ENCODE measurements around the gene ZKSCAN7. TPM values are rescaled to one million over a fixed set of nuclear protein-coding genes. Genes with fewer than 3 reads are reported as not detected.

Gene ZKSCAN7
- total and polyA plus RNA-seq, 2 of the 13 experiments (the other 11 are each of a cell fraction or from before 2014, with no cell fraction given), result 2.3 to 3.8 TPM

GRCh38 chr3:44554626-44555592, at the start of gene ZKSCAN7 (continued):
- TF ChIP-seq MXI1 (IDR thresholded peaks at IDR 0.05; ENCODE audit: borderline replicate concordance, low read depth, low read length) (no peak; the same call in 2 of the 3 replicates), ISX (CRISPR knock-in tag; conservative IDR thresholded peaks at IDR 0.05) (no peak), BRF2 (CRISPR knock-in tag; IDR thresholded peaks at IDR 0.05) (no peak), SMYD3 (CRISPR knock-in tag; IDR thresholded peaks at IDR 0.05) (no peak), ZNF569 (CRISPR knock-in tag; IDR thresholded peaks at IDR 0.05; ENCODE audit: borderline replicate concordance) (no peak), ZNF879 (CRISPR knock-in tag; IDR thresholded peaks at IDR 0.05) (no peak), MIXL1 (CRISPR knock-in tag; IDR thresholded peaks at IDR 0.05) (no peak), TAF15 (IDR thresholded peaks at IDR 0.05; ENCODE audit: low read depth, low read length, poor library complexity, severe bottlenecking) (no peak), IRF1 (CRISPR knock-in tag; IDR thresholded peaks at IDR 0.05; ENCODE audit: low read depth) (no peak), THAP7 (CRISPR knock-in tag; IDR thresholded peaks at IDR 0.05) (no peak), ZNF431 (CRISPR knock-in tag; IDR thresholded peaks at IDR 0.05; ENCODE audit: borderline replicate concordance, low read depth) (no peak), STAT5B (CRISPR knock-in tag; IDR thresholded peaks at IDR 0.05) (no peak), ZNF580 (CRISPR knock-in tag; IDR thresholded peaks at IDR 0.05; ENCODE audit: borderline replicate concordance, low read depth) (no peak), ZMYM4 (CRISPR knock-in tag; IDR thresholded peaks at IDR 0.05) (peak; percentile 66), ZFAT (CRISPR knock-in tag; conservative IDR thresholded peaks at IDR 0.05) (no peak), PCBP2 (optimal IDR thresholded peaks at IDR 0.05; ENCODE audit: low read depth, low read length, poor library complexity, severe bottlenecking) (no peak), ATRX (CRISPR knock-in tag; IDR thresholded peaks at IDR 0.05; ENCODE audit: borderline replicate concordance) (no peak), JUND (CRISPR knock-in tag; IDR thresholded peaks at IDR 0.05) (no peak), TP53 (CRISPR knock-in tag; conservative IDR thresholded peaks at IDR 0.05) (no peak), ZNF143 (CRISPR knock-in tag; IDR thresholded peaks at IDR 0.05) (no peak), BCL6 (CRISPR knock-in tag; IDR thresholded peaks at IDR 0.05) (no peak)
- TF ChIP-seq, protein P1, sequence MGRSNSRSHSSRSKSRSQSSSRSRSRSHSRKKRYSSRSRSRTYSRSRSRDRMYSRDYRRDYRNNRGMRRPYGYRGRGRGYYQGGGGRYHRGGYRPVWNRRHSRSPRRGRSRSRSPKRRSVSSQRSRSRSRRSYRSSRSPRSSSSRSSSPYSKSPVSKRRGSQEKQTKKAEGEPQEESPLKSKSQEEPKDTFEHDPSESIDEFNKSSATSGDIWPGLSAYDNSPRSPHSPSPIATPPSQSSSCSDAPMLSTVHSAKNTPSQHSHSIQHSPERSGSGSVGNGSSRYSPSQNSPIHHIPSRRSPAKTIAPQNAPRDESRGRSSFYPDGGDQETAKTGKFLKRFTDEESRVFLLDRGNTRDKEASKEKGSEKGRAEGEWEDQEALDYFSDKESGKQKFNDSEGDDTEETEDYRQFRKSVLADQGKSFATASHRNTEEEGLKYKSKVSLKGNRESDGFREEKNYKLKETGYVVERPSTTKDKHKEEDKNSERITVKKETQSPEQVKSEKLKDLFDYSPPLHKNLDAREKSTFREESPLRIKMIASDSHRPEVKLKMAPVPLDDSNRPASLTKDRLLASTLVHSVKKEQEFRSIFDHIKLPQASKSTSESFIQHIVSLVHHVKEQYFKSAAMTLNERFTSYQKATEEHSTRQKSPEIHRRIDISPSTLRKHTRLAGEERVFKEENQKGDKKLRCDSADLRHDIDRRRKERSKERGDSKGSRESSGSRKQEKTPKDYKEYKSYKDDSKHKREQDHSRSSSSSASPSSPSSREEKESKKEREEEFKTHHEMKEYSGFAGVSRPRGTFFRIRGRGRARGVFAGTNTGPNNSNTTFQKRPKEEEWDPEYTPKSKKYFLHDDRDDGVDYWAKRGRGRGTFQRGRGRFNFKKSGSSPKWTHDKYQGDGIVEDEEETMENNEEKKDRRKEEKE (IDR thresholded peaks at IDR 0.05), result no peak
